GM10248 (cell line): ENCODE data around the gene CD96.

Experiments
- CTCF ChIA-PET: fragments of 300-600 bp; sonication (Branson Sonifier 250); formaldehyde crosslinking; extraction: SDS; loops from one replicate; lab custom pipeline; 2021; ENCODE audit warnings: antibody characterized with exemption; lab: Yijun Ruan, JAX
- POLR2A ChIA-PET: fragments of 350-650 bp; sonication (Branson Sonifier 250); formaldehyde crosslinking; extraction: SDS; loops from one replicate; lab custom pipeline; 2020; ENCODE audit warnings: antibody characterized with exemption; lab: Yijun Ruan, JAX
- DNase-seq: peaks from one replicate; pipeline ENCODE4 v3.0.0; 2012; ENCODE audit errors: extremely low spot score
- CTCF ChIP-seq: IDR thresholded peaks from 2 replicates; pipeline ENCODE4 v1.5.1; 2012; ENCODE audit warnings: mild to moderate bottlenecking, low read depth; ENCODE audit errors: extremely low read depth, missing control alignments, control extremely low read depth

The CD96 gene

GRCh38 chr3:111594781-111595180, 52.8 kb downstream of the CD96 start:
- ChIA-PET POLR2A (no interaction called here), CTCF (interaction anchor here (1.2 kb wide), 2 partner anchors 9 to 17 kb away, joined by 5 read pairs; no protein-coding TSS in a partner anchor)
- no peak for DNase-seq
- TF ChIP-seq CTCF: no peak

GRCh38 chr3:111595232-111595631, 53.2 kb downstream of the CD96 start, which contains the start of gene ZBED2:
Gene ZBED2 (minus strand): TSS chr3:111595346. CDS start chr3:111594201, 1,145 bp downstream.
- no peak for TF ChIP-seq CTCF
- POLR2A ChIA-PET: no interaction called here
- DNase-seq: peak; percentile 26
- CTCF ChIA-PET: interaction anchor here (1.2 kb wide), 2 partner anchors 8 to 17 kb away, joined by 5 read pairs; no protein-coding TSS in a partner anchor

GRCh38 chr3:111596328-111596727, 54.3 kb downstream of the CD96 start:
- ChIA-PET CTCF (no interaction called here), POLR2A (no interaction called here)
- DNase-seq: no peak
- TF ChIP-seq CTCF: no peak

- ChIA-PET CTCF (no interaction called here), POLR2A (no interaction called here)
- TF ChIP-seq CTCF: no peak
Observed at GRCh38 chr3:111598139-111598538, 56.1 kb downstream of the CD96 start.

GRCh38 chr3:111598552-111598951, 56.6 kb downstream of the CD96 start:
- CTCF ChIA-PET: no interaction called here
- POLR2A ChIA-PET: no interaction called here
- TF ChIP-seq CTCF: no peak

More at GRCh38 chr3:111598139-111598538, 56.1 kb downstream of the CD96 start:
- no peak for DNase-seq

GRCh38 chr3:111601810-111602209, 59.8 kb downstream of the CD96 start:
- CTCF ChIA-PET: interaction anchor here (1.7 kb wide), 2 partner anchors 15 to 16 kb away, joined by 4 to 8 read pairs; no protein-coding TSS in a partner anchor
- POLR2A ChIA-PET: no interaction called here
- no peak for TF ChIP-seq CTCF
- no peak for DNase-seq

More at GRCh38 chr3:111598552-111598951, 56.6 kb downstream of the CD96 start:
- no peak for DNase-seq
